Immature natural killer cell (primary cell): ENCODE results near the gene RIMKLA. TPM values are rescaled to one million over a fixed set of nuclear protein-coding genes. Genes with fewer than 3 reads are reported as not detected.

Experiments used
- DNase-seq, 3 donors: peaks; one replicate each; pipeline ENCODE4 v3.0.0; 2022; ENCODE audit warnings: mixed read lengths in 1 of 3
- H3K27ac Mint-ChIP-seq, 6 donors: one replicate each; pipeline ENCODE4 v1.8.0; 2020; ENCODE audit warnings: mixed read lengths in 6 of 6, mild to moderate bottlenecking in 5 of 6, inconsistent platforms in 4 of 6, moderate library complexity in 3 of 6
- H3K27me3 Mint-ChIP-seq, 3 donors: one replicate each; pipeline ENCODE4 v1.8.0; 2020 to 2021; ENCODE audit warnings: low read depth in 3 of 3, mild to moderate bottlenecking in 3 of 3, mixed read lengths in 3 of 3, moderate library complexity in 3 of 3, inconsistent platforms in 1 of 3
- H3K36me3 Mint-ChIP-seq, 3 donors: one replicate each; pipeline ENCODE4 v1.8.0; 2020; ENCODE audit warnings: mixed read lengths in 3 of 3, inconsistent platforms in 2 of 3, mild to moderate bottlenecking in 2 of 3
- H3K4me1 Mint-ChIP-seq, 2 donors: one replicate each; pipeline ENCODE4 v1.8.0; 2020; ENCODE audit warnings: inconsistent platforms in 2 of 2, mild to moderate bottlenecking in 2 of 2, mixed read lengths in 2 of 2, moderate library complexity in 1 of 2
- H3K4me3 Mint-ChIP-seq, 5 donors: one replicate each; pipeline ENCODE4 v1.8.0; 2020; ENCODE audit warnings: mild to moderate bottlenecking in 5 of 5, mixed read lengths in 5 of 5, inconsistent platforms in 3 of 5, moderate library complexity in 3 of 5
- H3K9me3 Mint-ChIP-seq, 6 donors: one replicate each; pipeline ENCODE4 v1.8.0; 2020; ENCODE audit warnings: mild to moderate bottlenecking in 6 of 6, mixed read lengths in 6 of 6, inconsistent platforms in 4 of 6, moderate library complexity in 3 of 6
- polyA plus RNA-seq, 3 donors: library from polyadenylated mRNA; unstranded; fragments of 300-500 nt; fragmentation: Illumina TruSeq; gene quantifications; one replicate each; pipeline ENCODE4 v1.2.3, GENCODE V29; 2021

Gene RIMKLA
- polyA plus RNA-seq, 3 donors from 2014 or later: 0.34 to 1.1 (median 0.58) TPM

- Mint-ChIP-seq H3K27ac (peak overlapping the region; percentile 95 to 100 (median 99)), H3K4me3 (peak overlapping the region; percentile 88 to 99 (median 93)), H3K36me3 (peaks cover 22 to 23% (median 23%) of the 10 kb centered on the region in 3 donors), H3K4me1 (peaks cover 29 to 45% of the 10 kb centered on the region in 2 donors), H3K27me3 (peaks cover 13 to 16% (median 14%) of the 10 kb centered on the region in 3 donors), H3K9me3 (peaks cover 0 to 2% (median 0%) of the 10 kb centered on the region in 6 donors)
- no peak for DNase-seq
Observed at GRCh38 chr1:42456754-42457089, 76.1 kb downstream of the RIMKLA start.

- Mint-ChIP-seq H3K27me3 (peaks cover 16 to 21% (median 19%) of the 10 kb centered on the region in 3 donors), H3K27ac (peak overlapping the region in 5 of 6 donors; percentile 65 to 97 (median 83)), H3K4me1 (peaks cover 39 to 56% of the 10 kb centered on the region in 2 donors), H3K36me3 (peaks cover 22 to 30% (median 23%) of the 10 kb centered on the region in 3 donors), H3K9me3 (peaks cover 0 to under 1% (median 0%) of the 10 kb centered on the region in 6 donors), H3K4me3 (peak overlapping the region in 1 of 5 donors; percentile 18)
- DNase-seq: no peak
Observed at GRCh38 chr1:42461196-42461595, 80.6 kb downstream of the RIMKLA start.

GRCh38 chr1:42462828-42463763 is 82.5 kb downstream of the RIMKLA start, which contains the start of gene CCDC30:
Gene CCDC30, plus strand, starts transcription at chr1:42463286. Its CDS starts 17,266 bp downstream, at chr1:42480552.
- Mint-ChIP-seq H3K27ac (peak within 1 kb of the TSS; percentile 84 to 97 (median 94)), H3K27me3 (peaks cover 9 to 17% (median 13%) of the 10 kb centered on the region in 3 donors), H3K4me1 (peaks cover 27 to 43% of the 10 kb centered on the region in 2 donors), H3K4me3 (peak within 1 kb of the TSS; percentile 89 to 92 (median 90)), H3K36me3 (peaks cover 19 to 30% (median 20%) of the 10 kb centered on the region in 3 donors), H3K9me3 (no peaks in the 10 kb centered on the region)
- peak; percentile 98 to 99 (median 98) for DNase-seq

DNA sequence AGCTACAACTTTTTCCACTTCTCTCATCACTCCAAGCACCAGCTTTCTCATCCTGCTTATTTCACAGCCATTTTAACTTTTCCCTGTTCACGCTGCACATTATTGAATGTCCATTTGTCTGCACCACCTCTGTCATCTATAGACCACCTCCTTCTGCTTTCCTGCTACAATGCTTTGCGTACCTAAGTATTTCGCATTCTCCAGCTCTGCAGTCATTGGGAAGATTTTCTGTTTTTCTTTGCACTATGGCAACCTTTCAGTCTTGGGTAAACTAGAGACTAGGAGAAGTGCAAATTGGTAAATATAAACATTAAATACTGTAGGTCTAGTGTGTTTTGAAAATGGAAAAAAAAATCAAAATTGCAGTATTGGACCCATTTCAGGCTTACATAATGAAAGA is 83.3 kb downstream of the RIMKLA start:
- Mint-ChIP-seq H3K9me3 (no peaks in the 10 kb centered on the region), H3K4me3 (peak overlapping the region; percentile 89 to 92 (median 90)), H3K4me1 (peaks cover 24 to 35% of the 10 kb centered on the region in 2 donors), H3K36me3 (peaks cover 17 to 28% (median 21%) of the 10 kb centered on the region in 3 donors), H3K27ac (peak overlapping the region; percentile 84 to 97 (median 94)), H3K27me3 (peaks cover 9 to 15% (median 13%) of the 10 kb centered on the region in 3 donors)
- no peak for DNase-seq

DNA sequence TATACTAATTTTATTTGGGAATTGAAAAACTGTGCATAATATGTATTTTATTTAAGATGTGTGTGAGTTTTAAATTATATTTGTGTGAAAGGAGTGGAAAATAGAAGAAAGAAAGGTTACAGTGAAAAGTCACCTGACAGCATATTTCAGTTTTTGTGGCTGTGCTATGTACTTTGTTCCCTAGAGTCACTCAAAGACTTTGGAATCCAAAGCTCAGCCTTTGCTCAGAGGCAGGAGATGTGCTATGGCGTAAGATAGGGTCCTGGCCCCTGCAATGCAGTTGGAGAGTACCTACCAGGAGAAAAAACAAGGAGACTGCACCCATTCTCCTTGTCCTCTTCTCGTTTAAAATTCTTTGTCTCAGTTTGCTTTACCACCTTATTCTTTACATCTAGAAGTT is 85.4 kb downstream of the RIMKLA start:
- Mint-ChIP-seq H3K27me3 (peaks cover 9 to 17% (median 13%) of the 10 kb centered on the region in 3 donors), H3K27ac (no peak overlapping the region), H3K4me3 (no peak overlapping the region), H3K4me1 (peaks cover 23 to 24% of the 10 kb centered on the region in 2 donors), H3K9me3 (no peaks in the 10 kb centered on the region), H3K36me3 (peaks cover 9 to 17% (median 17%) of the 10 kb centered on the region in 3 donors)
- no peak for DNase-seq

DNA sequence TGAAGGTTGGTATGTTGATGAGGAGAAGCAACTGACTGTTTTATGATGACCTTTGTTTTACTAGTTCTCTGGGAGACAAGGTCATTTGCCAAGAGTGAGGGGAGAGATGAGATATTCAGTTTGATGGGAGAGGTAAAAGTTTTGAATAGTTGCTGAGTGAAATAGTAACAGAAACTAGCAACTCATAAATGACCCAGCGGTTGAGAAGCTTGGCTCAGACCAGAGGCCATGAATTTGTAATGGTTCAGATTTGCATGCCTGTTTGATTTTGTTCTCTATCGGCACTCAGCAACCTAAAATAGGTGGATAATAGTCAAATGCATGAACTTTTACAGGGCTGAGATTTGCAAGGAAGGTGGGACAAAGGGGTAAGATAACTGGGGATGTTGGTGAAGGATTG is 89.1 kb downstream of the RIMKLA start:
- H3K9me3 Mint-ChIP-seq: no peaks in the 10 kb centered on the region
- peaks cover 11 to 23% (median 16%) of the 10 kb centered on the region in 3 donors for H3K36me3 Mint-ChIP-seq
- H3K4me3 Mint-ChIP-seq: no peak overlapping the region
- peaks cover 0 to 2% (median 0%) of the 10 kb centered on the region in 3 donors for H3K27me3 Mint-ChIP-seq
- H3K27ac Mint-ChIP-seq: no peak overlapping the region
- no peaks in the 10 kb centered on the region for H3K4me1 Mint-ChIP-seq
- no peak for DNase-seq

Other genes starting within 250 kb of the RIMKLA start
- not detected for gene GUCA2B, start 227.4 kb upstream of the RIMKLA start, polyA plus RNA-seq
- not detected for gene GUCA2A, start 216.0 kb upstream of the RIMKLA start, polyA plus RNA-seq
- gene FOXJ3, start 45.6 kb upstream of the RIMKLA start, polyA plus RNA-seq: 10 to 100 TPM; 16.3 to 32.3 (median 24.5) TPM
- under 1 TPM in 1 of 3 donors, not detected in 2; 0.39 TPM for gene ZMYND12, start 75.2 kb downstream of the RIMKLA start, polyA plus RNA-seq
- 100 to 1,000 TPM; 119 to 175 (median 129) TPM for gene PPCS, start 75.8 kb downstream of the RIMKLA start, polyA plus RNA-seq
- 1 to 10 TPM in 2 of 3 donors, not detected in 1; 2.7 TPM for gene CCDC30, start 82.5 kb downstream of the RIMKLA start, polyA plus RNA-seq